Stimulated activated CD4-positive, alpha-beta T cell treated with anti-CD3 and anti-CD28 coated beads, Interleukin-2, amount 100 ng/mL, for 48 hours (primary cell): ENCODE measurements around the gene SIRPG.
A peak's percentile ranks its signal among the peaks of the same experiment; 100 is the strongest.
"Not testable (repeated sequence)": the region's sequence is repeated elsewhere in the genome, so short reads cannot be mapped to it uniquely, and the experiment has no call there.

Source experiments
- DNase-seq, 2 donors: peaks; one replicate each; pipeline ENCODE4 v3.0.0-alpha.2; 2020

The SIRPG gene

DNA sequence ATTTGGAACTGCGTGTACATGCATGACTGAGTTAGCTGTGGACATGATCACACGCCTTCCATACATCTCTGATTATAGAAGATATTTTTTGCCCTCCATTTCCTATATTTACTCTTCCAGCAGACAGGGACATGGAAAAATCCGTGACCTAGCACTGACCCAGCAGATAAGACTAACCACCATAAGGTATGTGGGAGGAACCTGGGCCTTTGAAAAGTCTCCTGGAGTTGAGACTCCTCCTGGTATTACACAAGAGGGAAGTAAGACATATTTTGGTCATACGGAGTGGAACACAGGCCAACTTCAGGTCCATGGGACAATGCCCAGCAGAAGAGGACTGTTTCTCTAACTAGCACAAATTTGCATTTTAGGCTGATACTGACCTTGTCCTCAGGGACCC is 24.0 kb downstream of the SIRPG start:
- DNase-seq = no peak

DNA sequence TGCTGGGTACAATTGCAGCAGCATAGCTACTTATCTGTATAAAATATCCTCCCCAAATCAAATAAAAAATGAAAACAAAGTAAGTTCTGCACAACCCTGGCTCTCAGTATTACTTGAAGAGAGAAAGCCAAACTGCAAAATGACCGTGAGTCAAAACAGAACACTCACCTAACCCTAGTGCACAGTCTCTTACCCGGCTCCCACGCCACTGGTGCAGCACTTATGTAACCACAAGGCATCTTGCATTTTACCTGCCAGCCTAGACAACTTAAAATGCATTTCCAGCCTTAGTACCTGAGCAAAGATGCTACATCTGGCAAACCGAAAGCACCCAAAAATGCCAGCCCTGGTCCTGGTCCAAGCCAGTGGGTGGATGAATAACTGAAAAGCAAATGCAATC is 25.4 kb downstream of the SIRPG start:
- peak; percentile 31 to 33 for DNase-seq

DNA sequence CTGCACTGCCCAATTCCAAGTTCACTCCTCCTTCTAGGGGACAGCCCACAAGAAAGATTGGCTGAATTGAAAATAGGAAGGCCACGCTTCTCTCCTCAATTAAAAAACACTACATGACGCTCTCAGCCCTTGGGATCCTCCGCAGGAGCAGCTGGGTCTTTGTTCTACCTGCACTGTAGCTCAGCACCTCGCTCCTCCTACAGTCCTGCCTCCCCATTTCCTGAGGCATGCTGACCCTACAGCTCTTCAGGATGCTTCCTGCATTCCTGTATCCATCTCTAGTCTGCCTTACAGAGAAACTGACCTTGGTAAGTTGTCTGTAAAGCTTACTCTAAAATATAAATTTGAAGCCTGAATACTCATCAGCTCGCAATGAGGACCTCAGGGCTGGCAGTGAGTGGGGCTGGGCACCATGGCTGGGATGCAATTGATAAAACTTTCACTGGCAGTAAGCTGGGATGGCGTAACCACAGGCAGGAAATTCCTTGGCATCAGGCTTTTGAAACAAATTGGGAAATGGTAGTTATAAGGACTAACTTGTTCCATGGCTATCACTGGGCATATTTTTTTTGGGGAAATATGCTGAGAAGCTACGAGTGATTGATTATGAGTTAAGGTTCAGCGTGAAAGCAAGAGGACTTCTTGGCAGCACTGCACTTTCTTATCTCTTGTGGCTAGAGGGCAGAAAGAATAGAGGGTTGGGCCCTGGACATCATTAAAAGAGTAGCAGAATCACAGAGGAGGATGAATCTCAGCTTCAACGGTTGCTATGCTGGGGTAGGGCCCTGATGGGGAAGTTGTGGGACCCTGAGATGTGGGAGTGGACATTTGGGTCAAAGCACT is 26.0 kb downstream of the SIRPG start:
- no peak for DNase-seq

DNA sequence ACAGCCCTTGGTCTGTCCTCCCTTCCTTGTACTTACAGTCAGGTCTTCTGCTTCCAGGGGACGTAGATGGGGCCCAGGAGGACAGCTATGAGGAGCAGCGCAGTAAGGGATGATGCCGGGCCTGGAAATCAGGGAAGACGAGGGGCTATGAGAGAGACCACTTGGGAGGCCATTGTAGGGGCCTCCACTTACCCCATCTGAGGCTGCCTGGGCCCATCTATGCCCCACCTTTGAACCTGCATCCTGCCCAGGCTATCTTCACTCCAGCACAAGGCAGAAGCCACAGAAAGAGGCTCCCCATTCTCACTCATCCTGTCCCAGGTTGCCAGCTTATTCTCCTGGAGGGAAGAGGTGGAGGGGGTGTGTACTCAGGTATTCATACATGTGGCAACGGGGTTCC is 27.4 kb downstream of the SIRPG start:
- DNase-seq = no peak

DNA sequence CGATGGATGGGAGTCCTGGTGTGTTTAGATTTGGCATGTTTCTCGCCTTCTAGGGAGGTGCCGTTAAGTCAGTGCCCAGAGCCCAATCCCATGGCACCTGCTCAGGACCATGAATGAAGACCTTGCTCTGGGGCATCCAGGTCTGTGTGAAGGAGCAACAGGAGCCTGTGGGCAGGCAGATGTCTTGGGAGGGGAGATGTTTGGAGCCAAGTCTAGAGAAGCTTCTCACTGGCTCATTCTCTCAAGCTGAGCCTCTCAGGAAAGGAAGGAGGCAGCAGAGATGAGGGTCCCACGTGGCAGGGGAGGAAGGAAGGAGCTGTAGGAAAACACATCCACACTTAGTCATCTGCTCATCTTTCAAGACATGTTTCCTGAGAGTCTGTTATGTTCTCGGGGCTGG is 28.3 kb downstream of the SIRPG start:
- no peak for DNase-seq

GRCh38 chr20:1628621-1629020 is 29.0 kb downstream of the SIRPG start:
- no peak for DNase-seq

- DNase-seq = no peak
Observed at GRCh38 chr20:1627200-1627550, 30.4 kb downstream of the SIRPG start.

DNA sequence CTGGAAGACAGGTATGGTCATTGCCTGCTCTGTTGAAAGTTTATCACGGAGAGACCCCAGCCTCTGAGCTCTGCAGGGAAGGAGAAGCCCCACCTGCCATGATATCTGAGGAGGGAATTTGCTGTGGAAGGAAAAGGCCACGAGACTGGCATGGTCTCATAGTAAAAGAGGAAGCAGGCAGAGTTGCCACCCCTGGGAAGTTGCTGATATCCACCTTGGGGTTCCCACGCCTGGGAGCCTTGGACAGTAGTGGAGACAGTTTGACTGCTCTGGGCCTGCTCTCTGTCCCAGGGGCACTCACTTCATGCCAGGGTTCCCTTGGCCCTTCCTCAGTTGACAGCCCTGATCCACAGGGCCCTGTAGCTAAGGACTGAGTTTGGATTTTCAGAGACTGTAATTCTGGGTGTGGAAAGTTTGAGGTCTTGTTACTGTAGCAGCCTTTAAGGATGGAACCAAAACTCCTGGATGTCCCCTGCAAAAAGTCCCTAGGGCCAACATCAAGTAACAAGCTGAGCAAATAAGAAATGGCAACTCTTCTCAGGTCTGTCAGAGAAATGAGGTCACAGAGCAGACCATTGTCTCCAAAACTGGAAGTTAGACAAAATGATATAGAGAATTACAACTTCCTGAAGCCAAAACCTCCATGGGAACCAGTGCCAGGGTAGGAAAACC is 30.9 kb downstream of the SIRPG start:
- DNase-seq = no peak

DNA sequence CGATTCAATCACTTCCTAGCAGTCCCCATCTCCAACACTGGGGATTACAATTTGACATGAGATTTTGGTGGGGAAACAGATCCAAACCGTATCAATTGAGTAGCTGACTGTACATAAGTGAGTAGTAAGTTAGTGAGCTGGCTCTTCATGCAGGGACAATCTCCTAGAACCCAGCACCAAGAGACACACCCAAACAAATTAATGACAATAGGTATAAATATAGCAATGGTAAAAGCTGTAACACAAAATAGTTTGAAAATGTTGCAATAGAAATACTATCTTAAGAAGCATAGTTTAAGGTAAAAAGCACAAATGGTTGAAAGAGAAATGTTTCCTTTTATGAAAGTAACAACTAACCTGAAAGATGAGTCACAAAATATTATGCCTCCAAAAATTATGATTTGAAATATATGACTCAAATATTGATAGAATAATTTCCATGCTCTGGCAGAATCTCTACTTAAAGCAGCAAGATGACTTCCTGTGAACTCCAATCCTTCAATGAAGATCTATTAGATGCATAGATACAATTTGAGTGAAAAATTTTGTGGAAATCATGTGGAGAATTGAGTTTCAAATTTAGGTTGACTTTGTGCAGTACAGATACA is 32.4 kb downstream of the SIRPG start:
- DNase-seq = no peak

GRCh38 chr20:1623501-1624205 is 33.9 kb downstream of the SIRPG start:
- DNase-seq = no peak

- no peak for DNase-seq
Observed at GRCh38 chr20:1622450-1622849, 35.1 kb downstream of the SIRPG start.

- DNase-seq = no peak
Observed at GRCh38 chr20:1621316-1621715, 36.3 kb downstream of the SIRPG start.

GRCh38 chr20:1619861-1620444 is 37.6 kb downstream of the SIRPG start, which contains the start of gene SIRPB1:
Gene SIRPB1 (minus strand): TSS chr20:1620009. CDS start chr20:1619944, 65 bp downstream.
- DNase-seq = no peak

- DNase-seq = no peak
Observed at GRCh38 chr20:1618954-1619540, 38.5 kb downstream of the SIRPG start.

DNA sequence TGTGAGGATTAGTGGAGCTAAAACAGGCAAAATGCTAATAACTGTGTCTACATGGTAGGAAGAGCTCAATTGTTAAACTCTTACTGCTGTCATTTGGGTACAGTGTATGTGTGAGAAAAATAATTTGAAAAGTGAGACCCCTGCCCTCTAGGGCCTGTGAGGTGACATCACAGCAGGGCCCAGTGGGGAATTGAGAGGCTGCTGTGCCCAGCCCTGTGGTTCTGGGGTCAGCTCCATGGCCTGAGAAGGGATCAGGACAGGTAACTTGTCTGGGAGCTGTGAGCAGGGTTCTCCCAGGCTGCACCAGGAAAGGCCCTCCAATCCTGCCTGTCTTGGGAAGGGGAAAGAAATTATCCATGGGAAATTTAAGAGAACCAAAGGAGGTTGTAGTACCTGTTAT is 39.1 kb downstream of the SIRPG start:
- no peak for DNase-seq

- no peak for DNase-seq
Observed at GRCh38 chr20:1616858-1617434, 40.6 kb downstream of the SIRPG start.

DNA sequence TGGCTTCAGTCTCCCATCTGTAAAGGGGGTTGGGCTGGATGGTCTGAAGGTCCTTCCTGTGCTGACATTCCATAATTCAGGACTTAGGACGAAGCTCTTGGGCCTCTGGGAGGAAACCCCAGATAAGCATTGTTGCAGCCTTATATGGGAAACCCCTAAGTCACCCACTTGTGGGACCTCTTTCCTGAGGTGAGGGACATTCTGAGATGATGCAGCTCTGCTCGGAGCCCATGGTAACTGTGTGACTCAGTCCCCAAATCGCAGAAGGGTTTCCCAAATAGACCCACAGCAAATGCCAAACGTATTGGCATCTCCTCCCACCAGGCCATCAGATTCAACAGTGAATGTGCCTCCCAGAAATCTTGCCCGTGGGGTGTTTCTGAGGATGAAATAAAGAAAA is 47.2 kb downstream of the SIRPG start:
- not testable (repeated sequence) for DNase-seq

DNA sequence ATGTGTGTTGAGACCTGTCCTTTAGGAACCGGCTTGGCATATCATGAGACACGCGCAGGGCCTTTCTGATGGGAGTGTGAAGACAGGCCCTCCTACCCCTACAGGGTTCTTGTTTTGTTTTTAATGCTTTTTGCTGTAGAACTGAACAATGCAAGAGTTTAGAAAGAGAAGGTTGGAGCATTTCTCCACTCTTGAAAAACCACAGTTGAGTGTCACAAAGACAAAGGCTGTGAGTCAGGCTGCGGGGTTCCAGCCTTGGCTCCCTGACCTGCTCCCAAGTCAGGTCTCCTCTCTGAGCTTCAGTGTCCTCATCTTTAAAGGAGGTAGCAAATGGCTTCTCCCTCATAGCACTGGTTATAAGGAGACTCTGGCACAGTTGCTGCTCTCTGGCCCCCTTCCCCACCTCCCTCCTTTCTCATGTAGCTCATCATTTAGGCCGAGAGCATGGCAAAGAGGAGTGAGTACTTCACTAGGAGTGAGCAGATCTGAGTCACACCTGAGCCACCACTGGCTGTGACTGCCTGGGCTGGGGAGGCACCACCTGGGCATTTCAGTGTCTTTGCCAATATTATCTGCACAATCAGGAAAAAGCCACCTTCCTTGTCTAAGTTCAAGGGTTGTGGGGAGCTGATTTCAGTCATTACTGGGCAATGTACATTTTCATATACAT is 48.8 kb downstream of the SIRPG start:
- not testable (repeated sequence) for DNase-seq

DNA sequence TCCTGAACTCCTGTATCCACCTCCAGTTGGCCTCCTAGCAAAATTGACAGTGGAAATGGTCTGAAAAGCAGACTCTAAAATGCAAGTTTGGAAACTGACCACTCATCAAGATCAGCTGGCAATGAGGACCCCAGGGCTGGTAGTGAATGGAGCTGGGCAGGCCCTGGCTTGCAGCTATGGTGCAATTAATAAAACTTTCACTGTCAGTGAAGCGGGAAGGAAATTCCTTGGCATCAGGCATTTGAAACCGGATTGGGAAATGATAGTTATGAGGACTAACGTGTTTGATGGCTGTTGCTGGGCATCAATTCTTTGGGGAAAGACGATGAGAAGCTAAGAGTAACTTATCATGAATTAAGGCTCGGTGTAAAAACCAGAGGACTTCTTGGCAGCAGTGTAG is 56.8 kb downstream of the SIRPG start:
- DNase-seq = no peak

GRCh38 chr20:1595333-1595732 is 62.2 kb downstream of the SIRPG start:
- DNase-seq = no peak
